ENCODE measurements around the gene TMOD1. TPM values are rescaled to one million over a fixed set of nuclear protein-coding genes. Genes with fewer than 3 reads are reported as not detected.

Gene TMOD1
- total and polyA plus RNA-seq, 10 donors = 1.6 to 5.8 (median 2.7) TPM

DNA sequence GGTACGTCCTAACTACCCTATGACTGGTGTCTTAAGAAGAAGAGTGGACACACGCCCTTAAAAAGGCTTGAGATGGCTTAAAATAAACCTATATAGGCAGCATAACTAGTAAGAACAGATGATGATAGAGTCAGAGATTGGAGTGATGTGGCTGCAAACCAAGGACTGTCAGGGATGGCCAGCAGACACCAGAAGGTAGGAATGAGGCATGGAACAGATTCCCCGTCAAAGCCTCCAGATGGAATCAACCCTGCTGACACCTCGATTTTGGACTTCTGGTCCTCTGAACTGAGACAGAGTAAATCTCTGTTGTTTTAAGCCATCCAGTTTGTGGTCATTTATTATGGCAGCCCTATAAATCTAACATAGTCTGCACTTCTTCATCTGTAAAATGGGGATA is 7.4 kb downstream of the TMOD1 start:
- WGBS, 5 donors = 65 to 80% (median 73%) methylated on average over 4 of the region's 4 CpGs
- H3K4me1 ChIP-seq = no peaks in the 10 kb centered on the region
- no peak overlapping the region for H3K4me3 ChIP-seq
- H3K36me3 ChIP-seq = no peaks in the 10 kb centered on the region
- no peak for TF ChIP-seq POLR2AphosphoS5 (IDR thresholded peaks at IDR 0.05)
- TF ChIP-seq, protein P1, sequence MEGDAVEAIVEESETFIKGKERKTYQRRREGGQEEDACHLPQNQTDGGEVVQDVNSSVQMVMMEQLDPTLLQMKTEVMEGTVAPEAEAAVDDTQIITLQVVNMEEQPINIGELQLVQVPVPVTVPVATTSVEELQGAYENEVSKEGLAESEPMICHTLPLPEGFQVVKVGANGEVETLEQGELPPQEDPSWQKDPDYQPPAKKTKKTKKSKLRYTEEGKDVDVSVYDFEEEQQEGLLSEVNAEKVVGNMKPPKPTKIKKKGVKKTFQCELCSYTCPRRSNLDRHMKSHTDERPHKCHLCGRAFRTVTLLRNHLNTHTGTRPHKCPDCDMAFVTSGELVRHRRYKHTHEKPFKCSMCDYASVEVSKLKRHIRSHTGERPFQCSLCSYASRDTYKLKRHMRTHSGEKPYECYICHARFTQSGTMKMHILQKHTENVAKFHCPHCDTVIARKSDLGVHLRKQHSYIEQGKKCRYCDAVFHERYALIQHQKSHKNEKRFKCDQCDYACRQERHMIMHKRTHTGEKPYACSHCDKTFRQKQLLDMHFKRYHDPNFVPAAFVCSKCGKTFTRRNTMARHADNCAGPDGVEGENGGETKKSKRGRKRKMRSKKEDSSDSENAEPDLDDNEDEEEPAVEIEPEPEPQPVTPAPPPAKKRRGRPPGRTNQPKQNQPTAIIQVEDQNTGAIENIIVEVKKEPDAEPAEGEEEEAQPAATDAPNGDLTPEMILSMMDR (IDR thresholded peaks at IDR 0.05 in 8 of 11, conservative IDR thresholded peaks at IDR 0.05 in 3 of 11) = no peak
- TF ChIP-seq POLR2A (IDR thresholded peaks at IDR 0.05) = no peak
- no peak overlapping the region for H3K27ac ChIP-seq
- peaks cover 0 to 34% (median 6%) of the 10 kb centered on the region in 7 donors for H3K27me3 ChIP-seq (replicated peaks in 1 of 7)
- no peak for DNase-seq
- intact Hi-C loops (cut with DNase I; ENCODE audit: low total_unique reads) = no loop called here
- no peaks in the 10 kb centered on the region for H3K9me3 ChIP-seq

DNA sequence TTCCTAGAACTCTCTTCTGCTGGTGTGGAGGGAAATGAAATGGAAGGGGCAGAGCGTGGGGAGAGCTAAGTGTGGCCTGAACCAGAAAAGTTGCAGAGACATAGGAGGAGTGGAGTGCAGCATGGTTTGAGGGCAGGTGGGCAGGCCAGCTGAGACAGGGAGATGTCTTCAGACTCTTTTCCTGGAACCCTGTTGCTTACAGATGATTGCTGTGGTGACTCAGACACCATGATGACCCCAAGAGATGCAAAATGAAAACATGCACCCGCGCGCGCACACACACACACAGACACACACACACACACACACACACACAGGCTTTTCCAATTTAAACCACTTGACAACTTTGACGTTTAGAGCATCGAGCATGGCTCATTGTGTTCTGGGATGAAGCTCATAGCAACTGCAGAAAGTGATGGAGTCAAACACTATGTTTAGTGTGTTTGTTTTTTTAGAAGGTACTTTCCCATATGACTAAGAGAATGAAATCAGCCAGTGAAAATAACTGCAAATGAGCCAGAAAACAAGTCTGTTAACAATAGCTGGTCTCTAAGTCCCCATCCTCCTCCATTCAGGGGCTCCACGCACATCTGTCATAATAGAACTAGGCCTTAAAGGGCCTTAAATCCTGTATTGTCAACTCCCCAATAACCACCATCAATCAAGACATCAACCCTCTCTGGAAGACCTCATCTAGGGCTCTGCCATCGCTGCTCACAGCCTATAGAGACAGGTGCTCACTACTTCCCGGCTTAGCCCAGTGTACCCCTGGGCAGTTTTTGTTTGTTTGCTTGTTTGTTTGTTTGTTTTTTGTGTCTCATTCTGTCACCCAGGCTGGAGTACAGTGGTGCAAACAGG is 9.6 kb downstream of the TMOD1 start:
- H3K36me3 ChIP-seq = no peaks in the 10 kb centered on the region
- WGBS, 5 donors = 74 to 85% (median 79%) methylated on average over 10 of the region's 10 CpGs
- DNase-seq = no peak
- TF ChIP-seq, protein P1 (IDR thresholded peaks at IDR 0.05 in 8 of 11, conservative IDR thresholded peaks at IDR 0.05 in 3 of 11) = no peak
- TF ChIP-seq POLR2AphosphoS5 (IDR thresholded peaks at IDR 0.05) = no peak
- TF ChIP-seq POLR2A (IDR thresholded peaks at IDR 0.05) = no peak
- H3K9me3 ChIP-seq = no peaks in the 10 kb centered on the region
- H3K27me3 ChIP-seq (replicated peaks in 1 of 7) = peaks cover 0 to 19% (median 0%) of the 10 kb centered on the region in 7 donors
- H3K4me1 ChIP-seq = no peaks in the 10 kb centered on the region
- H3K27ac ChIP-seq = no peak overlapping the region
- H3K4me3 ChIP-seq = no peak overlapping the region
- intact Hi-C loops (cut with DNase I; ENCODE audit: low total_unique reads) = no loop called here

DNA sequence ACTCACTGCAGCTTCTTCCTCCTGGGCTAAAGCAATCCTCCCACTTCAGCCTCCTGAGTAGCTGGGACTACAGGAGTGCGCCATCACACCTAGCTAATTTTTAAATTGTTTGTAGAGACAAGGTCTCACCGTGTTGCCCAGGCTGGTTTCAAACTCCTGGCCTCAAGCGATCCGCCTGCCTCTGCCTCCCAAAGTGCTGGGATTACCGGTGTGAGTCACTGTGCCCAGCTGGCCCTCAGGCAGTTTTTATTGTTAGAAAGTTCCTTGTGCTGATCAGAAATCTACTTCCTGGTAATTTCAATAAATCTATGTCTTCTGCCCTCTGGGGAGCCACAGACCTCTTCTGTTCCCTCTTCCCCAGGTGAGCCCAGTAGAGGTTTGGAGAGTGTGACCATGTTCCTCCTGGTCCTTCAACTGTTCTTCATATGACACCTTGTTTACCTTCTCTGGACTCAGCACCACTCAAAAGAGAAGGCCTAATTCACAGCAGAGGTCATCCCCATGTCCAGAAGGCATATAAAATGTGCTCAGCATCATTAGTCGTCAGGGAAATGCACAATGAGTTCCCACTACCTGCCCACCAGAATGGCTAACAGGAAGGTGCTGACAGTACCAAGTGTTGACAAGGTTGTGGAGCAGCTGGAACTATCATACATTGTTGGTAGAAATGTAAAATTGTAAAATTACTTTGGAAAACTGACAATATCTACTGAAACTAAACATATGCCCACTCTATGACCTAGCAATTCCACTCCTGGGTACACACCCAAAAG is 10.4 kb downstream of the TMOD1 start:
- Histone ChIP-seq H3K4me1 (no peaks in the 10 kb centered on the region), H3K36me3 (no peaks in the 10 kb centered on the region), H3K27ac (no peak overlapping the region), H3K27me3 (replicated peaks in 1 of 7) (peaks cover 0 to 19% (median 0%) of the 10 kb centered on the region in 7 donors), H3K4me3 (no peak overlapping the region), H3K9me3 (no peaks in the 10 kb centered on the region)
- no peak for DNase-seq
- no peak for TF ChIP-seq POLR2AphosphoS5 (IDR thresholded peaks at IDR 0.05)
- no peak for TF ChIP-seq POLR2A (IDR thresholded peaks at IDR 0.05)
- TF ChIP-seq, protein P1 (IDR thresholded peaks at IDR 0.05 in 8 of 11, conservative IDR thresholded peaks at IDR 0.05 in 3 of 11) = no peak
- intact Hi-C loops (cut with DNase I; ENCODE audit: low total_unique reads) = no loop called here
- WGBS, 5 donors = 84 to 91% (median 85%) methylated on average over 6 of the region's 6 CpGs
